Fibroblast of the aortic adventitia (primary cell): ENCODE measurements around the gene POLD3. TPM values are rescaled to one million over a fixed set of nuclear protein-coding genes. Genes with fewer than 3 reads are reported as not detected.

Experiments
- DNase-seq: peaks from one replicate; pipeline ENCODE4 v3.0.0-alpha.2; 2010; ENCODE audit warnings: low read depth
- H3K4me3 ChIP-seq: 2 replicates; pipeline ENCODE4 v1.5.1; 2011; ENCODE audit warnings: low read depth, mild to moderate bottlenecking, control low read depth, low read length, moderate library complexity
- CTCF ChIP-seq: IDR thresholded peaks from 2 replicates; pipeline ENCODE4 v1.5.1; 2011; ENCODE audit warnings: mild to moderate bottlenecking, low read length, control low read depth, inconsistent platforms; ENCODE audit not compliant: insufficient read depth
- total RNA-seq: library from RNA; depleted of rRNA; stranded (reverse); fragments of >200 nt; gene quantifications from 2 replicates; pipeline ENCODE4 v1.2.3, GENCODE V29; 2012; ENCODE audit warnings: low replicate concordance

POLD3 gene
- total RNA-seq, 1 donor, result 26.8 TPM

- no peak for DNase-seq
- H3K4me3 ChIP-seq, result no peak overlapping the region
- no peak for TF ChIP-seq CTCF
Observed at GRCh38 chr11:74604311-74604710, 11.9 kb downstream of the POLD3 start.

GRCh38 chr11:74605403-74605802, 13.0 kb downstream of the POLD3 start:
- no peak for TF ChIP-seq CTCF
- no peak overlapping the region for H3K4me3 ChIP-seq
- no peak for DNase-seq

GRCh38 chr11:74608431-74608830, 16.0 kb downstream of the POLD3 start:
- no peak overlapping the region for H3K4me3 ChIP-seq

GRCh38 chr11:74611369-74611861, 19.0 kb downstream of the POLD3 start:
- no peak overlapping the region for H3K4me3 ChIP-seq
- TF ChIP-seq CTCF, result peak; percentile 54
- peak; percentile 91 for DNase-seq

More at GRCh38 chr11:74608431-74608830, 16.0 kb downstream of the POLD3 start:
- no peak for DNase-seq
- TF ChIP-seq CTCF, result no peak

- no peak overlapping the region for H3K4me3 ChIP-seq
- DNase-seq, result peak; percentile 33
- TF ChIP-seq CTCF, result no peak
Observed at GRCh38 chr11:74612877-74613276, 20.5 kb downstream of the POLD3 start.

GRCh38 chr11:74615311-74615710, 22.9 kb downstream of the POLD3 start:
- DNase-seq, result no peak
- no peak for TF ChIP-seq CTCF
- no peak overlapping the region for H3K4me3 ChIP-seq

- DNase-seq, result no peak
- TF ChIP-seq CTCF, result no peak
- H3K4me3 ChIP-seq, result no peak overlapping the region
Observed at GRCh38 chr11:74615988-74616387, 23.6 kb downstream of the POLD3 start.
